Ovary (tissue), 3 donors: ENCODE measurements around the gene ARHGAP18.

Experiments used
- EP300 ChIP-seq: sonication (generic); formaldehyde crosslinking; IDR thresholded peaks from one replicate; pipeline ENCODE4 v1.6.1; 2017; ENCODE audit warnings: antibody characterized with exemption
- POLR2A ChIP-seq: fragments of 450-650 bp; IDR thresholded peaks from one replicate; pipeline ENCODE4 v1.6.1; 2017; ENCODE audit warnings: antibody characterized with exemption, mild to moderate bottlenecking, moderate library complexity
- TF ChIP-seq, protein P1 (sequence below), 3 donors: fragments of 450-650 bp in 2 of 3; fragments of 200-600 bp in 1 of 3; IDR thresholded peaks; one replicate each; pipeline versions ENCODE4 v1.5.1 to v1.8.0; 2016 to 2022; ENCODE audit warnings: antibody characterized with exemption in 3 of 3, mild to moderate bottlenecking in 1 of 3
- donor health status: DM: no; HTN: no; CAD: no.

DNA sequence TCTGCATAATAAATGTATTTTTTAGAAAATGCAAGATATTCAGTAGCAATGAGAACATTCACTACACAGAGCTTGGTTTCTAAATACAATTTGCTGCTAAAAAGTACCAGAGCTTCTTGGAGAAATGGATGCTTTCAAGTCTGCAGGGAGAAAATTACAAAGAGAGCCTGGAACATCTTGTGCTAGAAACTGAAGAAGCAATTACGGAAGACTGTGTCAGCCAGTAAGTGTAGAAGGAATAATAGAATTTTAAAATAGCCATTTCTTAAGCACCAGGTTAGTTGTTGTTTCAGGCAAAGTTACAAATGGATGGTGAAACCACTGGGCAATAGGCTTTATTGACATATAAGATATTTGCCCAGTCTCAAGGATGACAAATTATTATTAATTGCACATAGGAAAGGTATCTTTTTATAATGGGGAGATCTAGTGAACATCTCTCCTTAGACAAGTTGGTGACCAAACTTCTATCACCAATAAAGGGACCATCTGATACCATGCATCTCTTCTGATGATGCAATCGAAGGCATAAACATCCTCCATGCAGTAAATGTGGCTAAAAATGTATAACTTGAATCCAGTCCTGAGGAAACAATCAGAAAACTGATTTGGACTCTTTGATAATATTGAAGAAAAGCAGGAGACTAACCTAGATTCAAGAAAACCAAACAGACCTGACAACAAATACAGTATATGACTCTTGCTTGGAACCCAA, 81.7 kb downstream of the ARHGAP18 start:
- TF ChIP-seq, protein P1, sequence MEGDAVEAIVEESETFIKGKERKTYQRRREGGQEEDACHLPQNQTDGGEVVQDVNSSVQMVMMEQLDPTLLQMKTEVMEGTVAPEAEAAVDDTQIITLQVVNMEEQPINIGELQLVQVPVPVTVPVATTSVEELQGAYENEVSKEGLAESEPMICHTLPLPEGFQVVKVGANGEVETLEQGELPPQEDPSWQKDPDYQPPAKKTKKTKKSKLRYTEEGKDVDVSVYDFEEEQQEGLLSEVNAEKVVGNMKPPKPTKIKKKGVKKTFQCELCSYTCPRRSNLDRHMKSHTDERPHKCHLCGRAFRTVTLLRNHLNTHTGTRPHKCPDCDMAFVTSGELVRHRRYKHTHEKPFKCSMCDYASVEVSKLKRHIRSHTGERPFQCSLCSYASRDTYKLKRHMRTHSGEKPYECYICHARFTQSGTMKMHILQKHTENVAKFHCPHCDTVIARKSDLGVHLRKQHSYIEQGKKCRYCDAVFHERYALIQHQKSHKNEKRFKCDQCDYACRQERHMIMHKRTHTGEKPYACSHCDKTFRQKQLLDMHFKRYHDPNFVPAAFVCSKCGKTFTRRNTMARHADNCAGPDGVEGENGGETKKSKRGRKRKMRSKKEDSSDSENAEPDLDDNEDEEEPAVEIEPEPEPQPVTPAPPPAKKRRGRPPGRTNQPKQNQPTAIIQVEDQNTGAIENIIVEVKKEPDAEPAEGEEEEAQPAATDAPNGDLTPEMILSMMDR (IDR thresholded peaks at IDR 0.05): no peak
- TF ChIP-seq POLR2A (no peak), EP300 (no peak)
